PC-9 (cell line): ENCODE measurements around the gene IFTAP. TPM values are rescaled to one million over a fixed set of nuclear protein-coding genes. Genes with fewer than 3 reads are reported as not detected.

ENCODE experiments used
- BruUV-seq: library from RNA; stranded (reverse); fragments of 400-500 nt; replicated peaks from 2 replicates; lab custom pipeline; 2021; lab: Mats Ljungman, UMichigan
- CTCF ChIA-PET: fragments of 300-600 bp; sonication (Branson Sonifier 250); formaldehyde crosslinking; loops from one replicate; lab custom pipeline; 2022; ENCODE audit warnings: antibody characterized with exemption; lab: Charles Lee
- POLR2A ChIA-PET: fragments of 300-600 bp; sonication (Branson Sonifier 250); formaldehyde crosslinking; loops from one replicate; lab custom pipeline; 2022; ENCODE audit warnings: antibody characterized with exemption; ENCODE audit not compliant: unreplicated experiment; lab: Charles Lee
- DNase-seq, 2 experiments: peaks; one replicate each; pipeline versions ENCODE4 v3.0.0 to v3.0.0-alpha.2; 2015 to 2022; ENCODE audit warnings: mixed read lengths in 1 of 2
- H2AFZ ChIP-seq: fragments of 200-600 bp; sonication (generic); 2 replicates; pipeline ENCODE4 v1.8.1; 2017; ENCODE audit warnings: antibody characterized with exemption
- H3F3A ChIP-seq: fragments of 200-600 bp; sonication (generic); 2 replicates; pipeline ENCODE4 v1.8.1; 2017; ENCODE audit warnings: antibody characterized with exemption, mild to moderate bottlenecking, low read depth; ENCODE audit not compliant: insufficient read depth
- H3K27ac ChIP-seq: fragments of 200-600 bp; sonication (generic); 2 replicates; pipeline ENCODE4 v1.6.1; 2016; ENCODE audit warnings: mixed run types
- H3K27me3 ChIP-seq: fragments of 200-600 bp; sonication (generic); 2 replicates; pipeline ENCODE4 v1.6.1; 2016; ENCODE audit warnings: low read depth, mixed run types; ENCODE audit not compliant: insufficient read depth
- H3K36me3 ChIP-seq: fragments of 200-600 bp; sonication (generic); 2 replicates; pipeline ENCODE4 v1.6.1; 2016; ENCODE audit warnings: low read depth, mixed run types
- H3K4me1 ChIP-seq: fragments of 200-600 bp; sonication (generic); replicated peaks from 2 replicates; pipeline ENCODE4 v1.6.1; 2016; ENCODE audit warnings: mixed run types; ENCODE audit not compliant: insufficient read depth
- H3K4me2 ChIP-seq: fragments of 200-600 bp; sonication (generic); 2 replicates; pipeline ENCODE4 v1.6.1; 2017; ENCODE audit warnings: mixed run types
- H3K4me3 ChIP-seq: fragments of 200-600 bp; sonication (generic); 2 replicates; pipeline ENCODE4 v1.6.1; 2016; ENCODE audit warnings: mixed run types
- H3K79me2 ChIP-seq: fragments of 200-600 bp; sonication (generic); 2 replicates; pipeline ENCODE4 v1.6.1; 2017; ENCODE audit warnings: low read depth, mixed run types
- H3K9me2 ChIP-seq: fragments of 200-600 bp; sonication (generic); 2 replicates; pipeline ENCODE4 v1.8.1; 2017; ENCODE audit warnings: mild to moderate bottlenecking; ENCODE audit not compliant: insufficient read depth
- H3K9me3 ChIP-seq: fragments of 200-600 bp; sonication (generic); 2 replicates; pipeline ENCODE4 v1.8.1; 2016; ENCODE audit warnings: low read depth; ENCODE audit not compliant: insufficient read depth
- H4K20me1 ChIP-seq: fragments of 200-600 bp; sonication (generic); 2 replicates; pipeline ENCODE4 v1.8.1; 2017; ENCODE audit not compliant: insufficient read depth
- EZH2 ChIP-seq: fragments of 200-600 bp; sonication (generic); IDR thresholded peaks from 2 replicates; pipeline ENCODE4 v1.8.0; 2017; ENCODE audit warnings: antibody characterized with exemption, low read depth
- intact Hi-C: fragments of 100-400 bp; cut with micrococcal nuclease; formaldehyde crosslinking; loops from one replicate; pipeline ENCODE4 v1.10.0; 2022; ENCODE audit not compliant: unreplicated experiment
- total RNA-seq: library from RNA; stranded (reverse); gene quantifications from 2 replicates; pipeline ENCODE4 v1.2.3, GENCODE V29; 2021
- TF ChIP-seq, protein P1 (sequence below): fragments of 200-600 bp; sonication (generic); conservative IDR thresholded peaks from 2 replicates; pipeline ENCODE4 v1.6.1; 2017; ENCODE audit warnings: mixed run types, antibody characterized with exemption, mild to moderate bottlenecking, moderate library complexity

The IFTAP gene
- total RNA-seq, 1 experiment from 2014 or later, result 18.9 TPM

DNA sequence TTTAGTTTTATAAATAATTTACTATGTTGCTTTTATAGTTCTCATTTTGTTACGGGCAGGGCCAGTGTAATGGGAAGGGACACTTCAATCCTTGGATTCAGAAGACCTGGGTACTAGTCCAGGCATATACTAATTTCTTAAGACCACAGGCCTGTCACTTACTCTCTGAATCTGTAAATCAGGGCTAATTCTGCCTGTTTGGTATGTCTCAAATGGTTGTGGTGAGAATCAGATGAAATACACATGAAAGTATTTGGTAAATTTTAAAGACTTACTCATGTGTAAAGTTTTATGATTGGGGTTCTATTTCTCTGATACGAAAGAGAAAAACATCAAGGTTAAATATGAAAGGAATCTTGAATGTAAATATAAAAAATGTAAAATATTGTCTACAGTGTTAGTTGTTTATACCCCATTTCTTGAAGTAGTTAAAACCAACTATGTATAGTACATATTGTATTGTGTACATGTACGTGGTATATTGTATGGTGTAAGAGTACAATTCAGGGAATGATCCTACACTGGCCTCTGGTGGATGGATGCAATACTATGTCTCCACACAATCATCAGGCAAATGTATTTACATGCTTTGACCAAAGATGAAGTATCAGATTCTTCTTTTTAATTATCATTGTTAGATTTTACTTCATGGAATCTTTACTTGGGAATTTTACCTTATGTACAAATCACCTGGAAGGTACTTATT lies 28.3 kb downstream of the IFTAP start:
- H3K4me1 ChIP-seq, result no peaks in the 10 kb centered on the region
- no peaks in the 10 kb centered on the region for H4K20me1 ChIP-seq
- no peak overlapping the region for H3K4me3 ChIP-seq
- H3K9me2 ChIP-seq, result no peaks in the 10 kb centered on the region
- H3K27me3 ChIP-seq, result no peaks in the 10 kb centered on the region
- TF ChIP-seq EZH2, result no peak
- TF ChIP-seq, protein P1, sequence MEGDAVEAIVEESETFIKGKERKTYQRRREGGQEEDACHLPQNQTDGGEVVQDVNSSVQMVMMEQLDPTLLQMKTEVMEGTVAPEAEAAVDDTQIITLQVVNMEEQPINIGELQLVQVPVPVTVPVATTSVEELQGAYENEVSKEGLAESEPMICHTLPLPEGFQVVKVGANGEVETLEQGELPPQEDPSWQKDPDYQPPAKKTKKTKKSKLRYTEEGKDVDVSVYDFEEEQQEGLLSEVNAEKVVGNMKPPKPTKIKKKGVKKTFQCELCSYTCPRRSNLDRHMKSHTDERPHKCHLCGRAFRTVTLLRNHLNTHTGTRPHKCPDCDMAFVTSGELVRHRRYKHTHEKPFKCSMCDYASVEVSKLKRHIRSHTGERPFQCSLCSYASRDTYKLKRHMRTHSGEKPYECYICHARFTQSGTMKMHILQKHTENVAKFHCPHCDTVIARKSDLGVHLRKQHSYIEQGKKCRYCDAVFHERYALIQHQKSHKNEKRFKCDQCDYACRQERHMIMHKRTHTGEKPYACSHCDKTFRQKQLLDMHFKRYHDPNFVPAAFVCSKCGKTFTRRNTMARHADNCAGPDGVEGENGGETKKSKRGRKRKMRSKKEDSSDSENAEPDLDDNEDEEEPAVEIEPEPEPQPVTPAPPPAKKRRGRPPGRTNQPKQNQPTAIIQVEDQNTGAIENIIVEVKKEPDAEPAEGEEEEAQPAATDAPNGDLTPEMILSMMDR, result peak; percentile 67
- no peaks in the 10 kb centered on the region for H3K79me2 ChIP-seq
- DNase-seq, result peak in 1 of 2 experiments; percentile 38
- intact Hi-C loops, result no loop called here
- H2AFZ ChIP-seq, result no peak overlapping the region
- no peaks in the 10 kb centered on the region for H3K9me3 ChIP-seq
- ChIA-PET CTCF (no interaction called here), POLR2A (no interaction called here)
- H3K4me2 ChIP-seq, result no peak overlapping the region
- H3K27ac ChIP-seq, result no peak overlapping the region
- no peaks in the 10 kb centered on the region for H3F3A ChIP-seq
- no peaks in the 10 kb centered on the region for H3K36me3 ChIP-seq
- BruUV-seq, result no TSS peak

- H3K4me2 ChIP-seq, result no peak overlapping the region
- no peak overlapping the region for H3K27ac ChIP-seq
- POLR2A ChIA-PET, result no interaction called here
- H4K20me1 ChIP-seq, result no peaks in the 10 kb centered on the region
- H3K27me3 ChIP-seq, result no peaks in the 10 kb centered on the region
- H2AFZ ChIP-seq, result no peak overlapping the region
- H3K9me3 ChIP-seq, result no peaks in the 10 kb centered on the region
- intact Hi-C loops, result no loop called here
- DNase-seq, result no peak
- BruUV-seq, result no TSS peak
- no peaks in the 10 kb centered on the region for H3K79me2 ChIP-seq
- no peaks in the 10 kb centered on the region for H3K9me2 ChIP-seq
- H3K4me3 ChIP-seq, result no peak overlapping the region
- CTCF ChIA-PET, result no interaction called here
- TF ChIP-seq EZH2, result no peak
- TF ChIP-seq, protein P1, result no peak
- no peaks in the 10 kb centered on the region for H3K4me1 ChIP-seq
- no peaks in the 10 kb centered on the region for H3F3A ChIP-seq
- no peaks in the 10 kb centered on the region for H3K36me3 ChIP-seq
Measured at GRCh38 chr11:36623494-36623893, 29.2 kb downstream of the IFTAP start.

GRCh38 chr11:36627006-36627405 lies 32.7 kb downstream of the IFTAP start:
- TF ChIP-seq EZH2, result no peak
- TF ChIP-seq, protein P1, result no peak
- Histone ChIP-seq H3K4me3 (no peak overlapping the region), H3K27me3 (no peaks in the 10 kb centered on the region), H3K4me2 (no peak overlapping the region), H3K36me3 (no peaks in the 10 kb centered on the region), H3K9me3 (no peaks in the 10 kb centered on the region), H3F3A (no peaks in the 10 kb centered on the region), H4K20me1 (no peaks in the 10 kb centered on the region), H3K27ac (no peak overlapping the region), H3K9me2 (no peaks in the 10 kb centered on the region), H3K79me2 (no peaks in the 10 kb centered on the region), H2AFZ (no peak overlapping the region), H3K4me1 (no peaks in the 10 kb centered on the region)
- intact Hi-C loops, result no loop called here
- POLR2A ChIA-PET, result no interaction called here
- CTCF ChIA-PET, result no interaction called here
- DNase-seq, result no peak
- BruUV-seq, result no TSS peak
